COLO829 (cell line): ENCODE data around the gene GSG1.

ENCODE experiments used
- DNase-seq: peaks from one replicate; pipeline ENCODE4 v3.0.0; 2012; ENCODE audit warnings: low spot score

Gene GSG1

GRCh38 chr12:13119826-13120225 lies 16.4 kb upstream of the GSG1 start:
- DNase-seq: no peak

- DNase-seq: no peak
These were observed 13.6 kb upstream of the GSG1 start for GRCh38 chr12:13117029-13117428.

- no peak for DNase-seq
These were observed 12.8 kb upstream of the GSG1 start for GRCh38 chr12:13116259-13116658.

GRCh38 chr12:13114251-13115052 lies 11.0 kb upstream of the GSG1 start:
- DNase-seq: peak; percentile 57

- DNase-seq: no peak
These were observed 9.5 kb upstream of the GSG1 start for GRCh38 chr12:13112968-13113367.

- DNase-seq: no peak
These were observed 3.2 kb upstream of the GSG1 start for GRCh38 chr12:13106666-13107065.

GRCh38 chr12:13105781-13106180 lies 2.3 kb upstream of the GSG1 start:
- DNase-seq: no peak

- DNase-seq: no peak
These were observed 942 bp upstream of the GSG1 start for GRCh38 chr12:13104409-13104808.

- DNase-seq: no peak
These were observed 839 bp downstream of the GSG1 start for GRCh38 chr12:13102461-13103195.

GRCh38 chr12:13101821-13102375 lies 1.6 kb downstream of the GSG1 start:
- no peak for DNase-seq

- DNase-seq: peak; percentile 84
These were observed 2.3 kb downstream of the GSG1 start for GRCh38 chr12:13100882-13101769.

- DNase-seq: no peak
These were observed 2.9 kb downstream of the GSG1 start for GRCh38 chr12:13100605-13100881.

- no peak for DNase-seq
These were observed 3.4 kb downstream of the GSG1 start for GRCh38 chr12:13099844-13100604.

GRCh38 chr12:13099066-13099843 lies 4.2 kb downstream of the GSG1 start:
- DNase-seq: no peak

GRCh38 chr12:13097491-13098011 lies 5.9 kb downstream of the GSG1 start:
- no peak for DNase-seq

GRCh38 chr12:13095266-13095995 lies 8.0 kb downstream of the GSG1 start:
- DNase-seq: no peak

- no peak for DNase-seq
These were observed 9.1 kb downstream of the GSG1 start for GRCh38 chr12:13094367-13094766.

- no peak for DNase-seq
These were observed 9.6 kb downstream of the GSG1 start for GRCh38 chr12:13093848-13094220.

GRCh38 chr12:13093191-13093847 lies 10.1 kb downstream of the GSG1 start:
- DNase-seq: no peak
